ENCODE data around the gene NOL6.

DNA sequence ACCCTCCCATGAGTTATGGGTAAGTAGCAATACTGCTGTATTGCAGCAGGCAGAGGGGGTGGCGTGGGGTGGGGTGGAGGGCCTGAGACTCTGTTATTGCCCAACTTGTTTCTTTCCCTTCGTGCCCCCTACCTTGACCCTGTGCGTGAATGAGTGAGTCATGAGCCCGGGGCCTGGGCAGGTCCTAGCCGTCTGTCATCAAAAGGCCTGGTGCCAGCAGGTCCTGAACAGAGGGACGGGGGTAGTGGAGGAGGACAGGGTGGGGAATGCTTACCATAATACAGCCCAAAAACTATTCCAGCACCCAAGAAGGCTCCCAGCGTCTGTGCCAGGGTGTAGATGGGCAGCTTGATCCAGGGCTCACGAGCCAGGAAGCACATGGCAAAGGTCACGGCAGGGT lies 30.7 kb downstream of the NOL6 start:
- TF ChIP-seq POLR2A (IDR thresholded peaks at IDR 0.05; ENCODE audit: low read length) (no peak), GATA1 (IDR thresholded peaks at IDR 0.05; ENCODE audit: low read depth, low read length) (no peak)

Data from erythroblast (primary cell).